RKO (cell line): ENCODE data around the gene DCP2.
A peak's percentile ranks its signal among the peaks of the same experiment; 100 is the strongest.
"Not testable (repeated sequence)": the region's sequence is repeated elsewhere in the genome, so short reads cannot be mapped to it uniquely, and the experiment has no call there.

Experiments used
- DNase-seq: peaks from one replicate; pipeline ENCODE4 v3.0.0-alpha.2; 2016; ENCODE audit warnings: low spot score

Gene DCP2

DNA sequence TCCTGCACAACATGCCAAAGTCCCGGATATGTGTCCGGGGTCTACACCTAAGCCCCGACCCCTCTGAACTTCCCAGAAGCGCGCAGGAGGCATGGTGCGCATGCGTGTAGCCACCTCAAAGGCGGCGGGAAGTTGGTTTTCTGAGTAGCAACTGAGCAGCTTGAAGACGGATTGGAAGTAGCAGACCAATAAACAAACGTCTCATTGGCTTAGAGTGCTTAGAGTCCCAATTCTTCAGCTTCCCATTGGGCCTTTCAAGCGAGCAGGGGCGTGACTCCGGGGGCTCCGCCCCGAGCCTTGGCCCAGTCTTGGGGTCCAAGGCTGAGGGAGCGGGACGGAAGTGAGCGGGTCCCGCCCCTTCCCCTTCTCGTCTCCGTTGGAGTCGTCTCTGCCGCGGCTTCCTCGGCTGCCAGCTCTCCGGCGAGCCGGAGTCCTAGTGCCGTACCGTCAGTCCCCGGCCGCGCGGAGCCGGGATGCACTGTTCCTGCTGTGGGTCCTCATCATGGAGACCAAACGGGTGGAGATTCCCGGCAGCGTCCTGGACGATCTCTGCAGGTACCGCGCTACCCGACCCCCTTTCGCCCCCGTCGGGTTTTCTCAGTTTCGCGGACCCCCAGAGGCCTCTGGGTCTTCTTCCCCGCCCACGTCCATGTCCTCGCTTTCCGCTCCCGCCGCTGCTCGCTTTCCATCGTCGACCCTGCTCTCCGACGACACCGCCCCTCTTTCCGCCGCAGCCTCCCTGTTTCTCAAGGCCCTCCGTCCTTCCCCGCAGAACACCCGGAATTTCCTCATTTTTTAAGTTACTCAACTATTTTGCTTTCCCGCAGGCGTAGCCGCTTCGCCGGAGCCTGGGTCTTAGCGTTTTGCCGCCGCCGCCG, at the start of gene DCP2:
DCP2 (plus strand) TSS at position 367 of the 878 bp plus-strand sequence; CDS start at position 503, 136 bp downstream.
- DNase-seq = peak; percentile 99

DNA sequence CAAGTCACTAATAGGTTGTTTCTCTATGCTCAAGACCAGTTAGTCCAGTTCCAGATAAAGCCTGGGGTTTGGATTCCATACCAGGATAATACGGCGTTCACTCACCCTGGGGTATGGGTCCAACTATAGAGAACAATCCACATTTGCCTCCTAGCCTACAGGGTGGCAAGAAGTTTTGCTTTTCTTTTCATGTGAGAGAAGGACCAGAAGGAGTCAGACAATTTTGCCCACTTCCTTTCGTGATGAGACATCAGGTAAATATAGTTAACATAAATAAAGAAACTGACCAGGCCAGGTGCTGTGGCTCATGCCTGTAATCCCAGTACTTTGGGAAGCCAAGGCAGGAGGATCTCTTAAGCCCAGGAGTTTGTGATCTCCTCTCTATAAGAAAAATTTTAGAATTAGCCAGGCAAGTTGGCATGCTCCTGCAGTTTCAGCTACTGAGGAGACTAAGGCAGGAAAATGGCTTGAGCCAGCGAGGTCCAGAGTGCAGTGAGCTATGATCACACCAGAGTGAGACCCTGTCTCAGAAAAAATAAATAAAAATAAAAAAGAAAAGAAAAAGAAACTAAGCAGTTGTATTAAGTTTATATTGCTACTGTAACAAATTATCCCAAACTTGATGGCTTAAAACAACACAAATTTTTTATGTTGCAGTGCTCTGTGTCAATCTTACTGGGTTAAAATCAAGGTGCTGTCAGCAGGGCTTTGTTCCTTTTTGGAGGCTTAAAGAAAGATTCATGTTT, 47.1 kb upstream of the DCP2 start:
- no peak for DNase-seq

DNA sequence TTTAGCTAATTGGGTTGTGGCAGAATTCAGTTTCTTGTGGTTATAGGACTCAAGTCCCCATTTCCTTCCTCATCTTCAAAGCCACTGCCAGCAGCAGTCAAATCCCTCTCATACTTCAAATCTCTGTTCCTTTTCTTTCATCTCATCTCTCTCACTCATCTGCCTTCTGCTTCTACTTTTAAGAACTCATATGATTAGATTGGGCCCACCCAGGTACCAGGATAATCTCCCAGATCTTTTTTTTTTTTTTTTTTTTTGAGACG, 46.6 kb upstream of the DCP2 start:
- DNase-seq = no peak

DNA sequence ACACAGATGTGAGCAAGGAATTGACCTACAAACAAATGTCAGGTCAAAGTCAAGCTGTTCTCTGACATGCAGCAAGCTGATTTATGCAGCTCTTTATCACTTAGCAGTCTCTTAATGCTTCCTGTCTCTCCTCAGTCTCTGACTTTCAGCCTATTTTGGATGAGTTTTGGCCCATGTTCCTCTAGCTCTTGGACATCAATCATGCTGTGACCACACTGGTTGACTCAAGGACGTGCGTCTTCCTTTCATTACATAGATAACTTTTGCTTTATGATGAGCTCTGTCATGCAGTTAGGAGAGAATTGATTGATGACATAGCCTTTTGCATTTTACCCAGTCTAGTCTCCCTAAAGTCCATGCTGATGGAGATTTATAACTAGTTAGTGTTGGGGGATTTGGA, 45.1 kb upstream of the DCP2 start:
- DNase-seq = no peak

DNA sequence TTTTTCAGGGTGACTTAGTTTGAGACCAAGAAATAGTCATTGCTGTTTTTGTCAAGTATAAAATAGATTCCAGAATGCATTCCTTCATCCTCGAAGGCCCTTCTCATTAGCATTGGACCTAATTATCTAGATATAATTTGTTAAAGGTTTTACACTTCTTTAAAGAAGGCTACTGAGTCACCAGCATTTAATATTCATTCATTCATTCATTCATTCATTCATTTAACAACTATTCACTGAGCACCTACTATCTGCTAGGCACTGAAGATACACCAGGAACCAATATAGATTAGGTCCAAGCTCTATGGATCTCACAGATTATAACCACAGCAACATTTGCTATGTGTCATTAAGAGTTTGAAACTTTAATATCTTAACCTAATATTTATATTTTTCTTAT, 43.5 kb upstream of the DCP2 start:
- DNase-seq = no peak

DNA sequence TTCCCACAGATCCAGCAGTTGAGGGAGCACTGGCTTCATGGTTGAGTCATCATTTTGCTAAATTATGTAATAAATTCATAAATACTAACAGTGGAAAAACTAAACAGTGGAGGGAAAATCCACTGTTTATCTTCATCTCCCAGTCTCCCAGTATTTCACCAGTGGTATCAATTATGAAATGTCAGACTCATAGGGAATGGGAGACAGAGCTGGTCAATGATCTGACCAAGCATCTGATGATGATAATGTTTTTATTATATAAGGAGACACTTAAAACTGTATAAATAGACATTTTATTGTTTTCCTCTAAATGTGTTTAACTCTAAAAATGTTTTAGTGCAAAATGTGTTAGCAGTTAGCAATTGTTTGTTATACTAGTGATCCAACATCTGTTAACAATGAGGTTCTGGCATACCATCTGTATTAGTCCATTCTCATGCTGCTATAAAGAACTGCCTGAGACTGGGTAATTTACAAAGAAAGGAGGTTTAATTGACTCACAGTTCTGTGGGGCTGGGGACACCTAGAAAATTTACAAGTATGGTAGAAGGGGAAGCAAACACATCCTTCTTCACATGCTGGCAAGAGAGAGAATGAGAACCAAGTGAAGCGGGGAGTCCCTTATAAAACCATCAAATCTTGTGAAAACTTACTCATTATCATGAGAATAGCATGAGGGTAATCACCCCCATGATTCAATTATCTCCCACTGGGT, 42.8 kb upstream of the DCP2 start:
- DNase-seq = no peak

DNA sequence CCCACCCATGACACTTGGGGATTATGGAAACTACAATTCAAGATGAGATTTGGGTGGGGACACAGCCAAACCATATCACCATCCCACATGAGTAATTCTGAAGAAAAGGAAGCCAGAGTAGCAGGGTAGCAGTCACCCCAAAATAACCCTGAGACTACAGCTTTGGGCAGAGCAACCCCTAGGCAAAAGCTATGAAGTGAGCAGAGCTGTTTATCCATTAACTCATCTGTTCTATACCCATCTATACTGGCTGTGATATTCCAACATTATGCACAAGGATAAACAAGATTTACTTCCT, 42.3 kb upstream of the DCP2 start:
- no peak for DNase-seq

DNA sequence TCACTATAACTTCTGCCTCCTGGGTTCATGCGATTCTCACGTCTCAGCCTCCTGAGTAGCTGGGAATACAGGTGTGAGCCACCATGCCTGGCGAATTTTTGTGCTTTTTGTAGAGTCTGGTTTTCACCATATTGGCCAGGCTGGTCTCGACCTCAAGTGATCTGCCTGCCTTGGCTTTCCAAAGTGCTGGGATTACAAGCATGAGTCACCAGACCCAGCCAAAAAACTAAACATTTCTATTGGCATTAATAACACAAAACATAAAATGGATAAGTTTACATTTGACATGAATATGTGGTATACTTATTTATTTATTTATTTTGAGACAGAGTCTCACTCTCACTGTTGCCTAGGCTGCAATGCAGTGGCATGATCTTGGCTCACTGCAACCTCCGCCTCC, 40.9 kb upstream of the DCP2 start:
- no peak for DNase-seq

DNA sequence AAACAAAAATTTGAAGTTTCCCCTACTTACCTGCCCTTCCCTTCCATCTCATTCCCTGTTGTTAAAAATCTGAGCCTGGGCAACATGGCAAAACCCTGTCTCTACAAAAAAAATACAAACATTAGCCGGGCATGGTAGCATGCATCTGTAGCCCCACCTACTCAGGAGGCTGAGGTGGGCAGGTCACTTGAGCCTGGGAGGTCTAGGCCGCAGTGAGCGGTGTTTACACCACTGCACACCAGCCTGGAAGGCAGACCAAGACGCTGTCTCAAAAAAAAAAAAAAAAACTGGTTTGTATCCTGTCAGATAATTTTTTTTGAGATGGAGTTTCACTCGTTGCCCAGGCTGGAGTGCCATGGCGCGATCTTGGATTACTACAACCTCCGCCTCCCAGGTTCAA, 38.3 kb upstream of the DCP2 start:
- DNase-seq = no peak

DNA sequence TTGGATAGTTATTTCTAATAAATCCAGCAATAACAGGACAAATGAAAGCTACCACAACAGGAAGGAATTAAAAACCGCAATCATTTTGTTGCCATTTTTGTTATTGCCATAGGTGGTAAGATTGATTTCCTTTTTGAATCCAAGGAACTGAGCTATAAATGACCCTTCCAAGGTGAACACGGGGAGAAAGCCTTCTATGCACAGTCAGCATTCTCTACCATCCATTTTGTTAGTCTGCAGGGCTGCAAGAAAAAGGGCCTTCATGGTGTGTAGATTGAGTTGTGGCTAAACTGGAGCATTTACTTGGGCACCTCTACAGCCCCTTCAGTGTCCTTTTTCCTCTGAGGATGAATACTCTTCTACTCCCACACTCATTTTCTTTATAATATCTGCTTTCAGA, 35.9 kb upstream of the DCP2 start:
- no peak for DNase-seq

DNA sequence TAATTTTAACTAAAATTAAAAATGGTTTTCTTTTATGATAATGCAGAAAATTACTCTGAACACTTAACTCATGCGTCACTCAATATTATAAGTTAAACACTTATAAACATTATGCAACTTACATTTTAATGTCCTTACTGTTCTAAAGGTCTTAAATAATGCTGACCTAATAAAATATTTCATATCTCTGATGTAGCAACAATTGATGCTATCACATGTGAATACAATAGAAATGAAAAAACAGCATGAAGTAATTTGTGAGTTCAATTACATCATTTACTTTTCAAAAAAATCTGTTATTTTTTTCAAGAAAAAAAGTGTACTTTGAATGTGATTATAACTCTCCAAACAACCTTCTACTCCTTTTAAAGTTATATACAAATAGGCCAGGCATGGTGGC, 28.1 kb upstream of the DCP2 start:
- DNase-seq = no peak

DNA sequence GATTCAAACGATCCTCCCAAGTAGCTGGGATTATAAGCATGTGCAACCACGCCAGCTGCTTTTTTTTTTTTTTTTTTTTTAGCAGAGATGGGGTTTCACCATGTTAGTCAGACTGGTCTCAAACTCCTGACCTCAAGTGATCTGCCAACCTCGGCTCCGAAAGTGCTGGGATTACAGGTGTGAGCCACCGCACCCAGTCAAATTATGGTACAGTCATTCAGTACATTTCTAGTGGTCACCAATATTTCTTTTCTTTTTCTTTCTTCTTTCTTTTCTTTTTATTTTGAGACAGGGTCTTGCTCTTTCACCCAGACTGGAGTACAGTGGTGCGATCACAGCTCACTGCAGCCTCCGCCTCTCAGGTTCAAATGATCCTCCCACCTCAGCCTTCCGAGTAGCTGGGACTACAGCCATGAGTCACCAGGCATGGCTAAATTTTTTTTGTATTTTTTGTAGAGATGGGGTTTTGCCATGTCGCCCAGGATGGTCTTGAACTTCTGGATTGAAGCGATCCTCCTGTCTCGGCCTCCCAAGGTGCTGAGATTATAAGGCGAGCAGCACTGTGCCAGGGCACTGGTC, 25.4 kb upstream of the DCP2 start:
- DNase-seq = no peak

DNA sequence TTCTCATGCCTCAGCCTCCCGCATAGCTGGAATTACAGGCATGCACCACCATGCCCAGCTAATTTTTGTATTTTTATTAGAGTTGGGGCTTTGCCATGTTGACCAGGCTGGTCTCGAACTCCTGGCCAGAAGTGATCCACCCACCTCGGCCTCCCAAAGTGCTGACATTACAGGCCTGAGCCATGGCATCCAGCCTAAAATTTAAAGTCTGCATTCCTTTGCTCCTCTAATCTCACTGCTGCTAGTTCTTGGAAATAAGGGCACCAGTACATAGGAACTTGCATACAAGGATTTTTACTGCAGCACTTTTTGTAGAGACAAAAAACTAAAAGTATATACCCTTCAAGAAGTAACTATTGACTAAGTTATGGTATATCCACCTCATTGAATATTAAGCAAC, 20.0 kb upstream of the DCP2 start:
- DNase-seq = no peak

DNA sequence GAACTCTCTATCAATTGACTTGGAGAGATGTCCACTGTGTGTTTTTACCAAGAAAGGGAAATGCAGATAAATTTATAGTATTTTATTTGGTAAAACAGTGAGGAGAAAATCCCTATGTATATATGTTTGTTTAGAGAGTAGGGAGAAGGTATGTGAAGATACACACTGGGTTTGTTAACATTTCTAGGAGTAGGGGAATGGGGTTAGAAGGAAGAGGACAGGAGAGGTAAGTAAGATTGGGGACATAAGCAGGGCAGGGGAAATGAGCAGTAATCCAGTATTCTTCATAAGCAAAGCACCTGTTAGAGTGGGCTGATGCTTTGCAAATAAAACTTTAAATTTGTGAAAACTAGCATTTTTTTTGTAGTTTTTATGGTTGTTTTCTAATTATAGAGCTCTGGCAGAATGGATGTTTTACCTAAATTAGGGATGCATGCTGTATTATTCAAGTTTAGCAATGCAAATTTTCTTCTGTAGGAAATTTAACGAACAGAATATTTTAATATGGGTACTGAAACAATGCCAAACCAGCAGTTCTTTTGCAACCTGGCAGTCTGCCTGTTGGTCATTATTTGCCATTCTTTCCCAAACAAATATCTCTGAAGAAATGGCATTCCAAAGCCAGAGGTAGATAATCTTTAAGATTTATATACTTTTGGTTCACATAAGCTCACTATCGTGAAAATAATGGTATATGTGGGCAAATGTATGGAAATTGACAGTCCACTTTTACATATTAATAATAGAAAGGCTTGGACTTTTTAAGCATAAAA, 19.4 kb upstream of the DCP2 start:
- DNase-seq = no peak

DNA sequence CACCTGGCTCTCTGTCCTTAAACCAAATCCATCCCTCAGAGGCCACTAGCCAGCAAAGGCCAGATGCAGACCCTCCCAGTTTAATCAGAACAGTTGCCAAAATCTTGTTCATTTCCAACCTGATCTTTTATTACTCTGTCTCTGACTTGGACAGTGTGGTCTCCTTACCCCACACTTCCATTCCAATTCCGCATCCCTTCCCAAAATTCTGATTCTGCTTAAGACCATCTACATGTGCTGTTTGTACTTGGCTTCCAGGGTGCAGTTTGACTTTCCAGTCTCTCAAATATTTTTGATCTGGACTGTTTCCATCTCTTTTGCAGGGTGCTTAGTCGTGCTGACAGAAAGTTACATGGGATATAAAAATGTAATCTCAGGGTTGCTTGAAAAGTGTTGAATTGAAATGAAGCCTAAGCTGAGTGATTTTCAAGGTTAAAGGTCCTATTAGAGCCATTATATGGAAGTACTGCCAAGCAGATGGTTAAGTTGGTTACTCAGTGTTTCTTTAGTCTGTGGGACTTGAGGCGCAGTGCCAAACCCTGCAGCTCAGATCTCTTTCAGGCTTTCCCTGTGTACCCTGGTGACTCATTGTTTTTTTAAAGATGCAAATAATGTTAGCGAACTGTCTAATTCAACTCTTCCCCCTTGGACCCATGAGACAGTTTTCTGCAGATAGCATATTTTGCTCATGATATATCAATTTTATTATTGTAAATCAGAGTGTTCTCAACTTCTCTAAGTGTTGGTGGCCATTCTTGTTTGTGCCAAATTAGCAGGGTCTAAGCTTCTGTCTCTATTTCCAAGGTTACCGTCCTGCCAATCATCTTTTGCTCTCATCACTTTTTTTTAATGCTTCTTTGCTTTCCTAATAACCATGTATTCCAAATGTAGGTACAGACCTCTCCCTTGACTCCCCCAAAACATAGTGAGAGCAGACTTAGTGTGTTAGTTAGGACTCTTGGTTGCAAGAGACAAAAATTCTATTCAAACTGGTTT, 18.2 kb upstream of the DCP2 start:
- DNase-seq = peak; percentile 77

DNA sequence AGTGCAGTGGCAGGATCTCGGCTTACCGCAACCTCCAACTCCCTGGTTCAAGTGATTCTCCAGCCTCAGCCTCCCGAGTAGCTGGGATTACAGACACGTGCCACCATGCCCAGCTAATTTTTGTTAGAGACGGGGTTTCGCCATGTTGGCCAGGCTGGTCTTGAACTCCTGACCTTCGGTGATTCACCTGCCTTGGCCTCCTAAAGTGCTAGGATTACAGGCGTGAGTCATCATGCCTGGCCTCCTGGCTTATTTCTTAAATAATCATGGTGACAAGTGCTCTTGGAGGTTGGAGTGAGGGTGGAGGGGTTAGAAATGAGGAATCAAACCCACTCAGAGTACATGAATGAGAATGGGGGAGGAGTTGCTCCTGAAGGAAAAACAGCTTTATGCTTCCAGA, 16.7 kb upstream of the DCP2 start:
- peak; percentile 82 for DNase-seq

DNA sequence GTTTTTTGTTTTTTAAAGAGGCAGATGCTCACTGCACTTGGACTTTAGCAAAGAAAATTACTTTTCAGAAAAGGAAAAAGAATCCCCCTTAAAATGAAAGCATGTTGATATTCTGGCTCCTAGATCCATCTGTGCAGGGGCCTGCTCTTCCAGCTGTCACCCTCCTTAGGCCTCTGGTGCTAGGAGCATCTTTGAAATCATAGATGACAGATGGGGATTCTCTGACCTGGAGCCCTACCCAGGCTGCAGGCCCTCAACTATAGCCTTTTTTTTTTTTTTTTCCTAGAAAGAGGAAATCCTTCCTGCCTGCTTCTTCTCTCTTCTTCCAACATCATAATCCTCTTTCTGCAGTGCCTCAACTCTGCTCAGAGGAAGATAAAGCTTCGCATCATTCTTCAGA, 16.3 kb upstream of the DCP2 start:
- no peak for DNase-seq

DNA sequence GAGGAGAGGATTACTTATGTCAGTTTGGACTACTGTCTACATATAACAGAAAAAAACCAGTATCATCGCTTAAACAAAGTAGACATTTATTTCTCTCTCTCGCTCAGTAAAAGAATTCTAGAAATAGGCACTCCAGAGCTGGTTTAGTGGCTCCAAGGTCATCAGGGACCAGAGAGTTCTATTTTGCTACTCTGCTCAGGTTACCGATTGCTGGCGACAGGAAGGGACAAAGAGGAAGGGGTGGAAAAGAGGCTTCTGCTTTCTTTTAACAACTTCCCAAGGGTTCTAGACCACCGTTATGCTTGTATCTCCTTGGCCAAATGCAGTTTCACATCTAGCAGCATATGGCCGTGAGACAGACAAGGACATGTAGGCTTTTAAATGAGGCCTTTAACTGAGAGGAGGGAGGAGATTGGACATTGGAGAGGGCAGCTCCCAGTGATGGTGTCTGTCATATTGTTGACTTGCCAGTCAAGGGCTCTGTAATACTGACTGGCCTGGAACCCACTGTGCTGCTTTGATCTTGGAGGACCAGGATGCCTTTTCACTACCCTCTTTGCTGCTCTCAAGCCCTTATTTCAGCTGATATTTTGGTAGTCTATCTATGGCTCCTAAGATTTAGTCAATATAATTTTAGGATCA, 15.6 kb upstream of the DCP2 start:
- no peak for DNase-seq

DNA sequence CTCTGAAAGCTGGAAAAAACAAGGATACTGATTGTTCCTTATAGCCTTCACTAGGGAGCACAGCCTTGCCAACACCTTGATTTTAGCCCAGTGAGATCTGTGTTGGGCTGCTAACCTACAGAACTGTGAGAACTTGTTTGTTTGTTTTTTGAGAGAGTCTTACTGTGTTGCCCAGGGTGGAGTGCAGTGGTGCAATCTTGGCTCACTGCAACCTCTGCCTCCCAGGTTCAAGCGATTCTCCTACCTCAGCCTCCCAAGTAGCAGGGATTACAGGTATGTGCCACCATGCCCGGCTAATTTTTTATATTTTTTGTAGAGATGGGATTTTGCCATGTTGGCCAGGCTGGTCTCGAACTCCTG, 13.2 kb upstream of the DCP2 start:
- not testable (repeated sequence) for DNase-seq

DNA sequence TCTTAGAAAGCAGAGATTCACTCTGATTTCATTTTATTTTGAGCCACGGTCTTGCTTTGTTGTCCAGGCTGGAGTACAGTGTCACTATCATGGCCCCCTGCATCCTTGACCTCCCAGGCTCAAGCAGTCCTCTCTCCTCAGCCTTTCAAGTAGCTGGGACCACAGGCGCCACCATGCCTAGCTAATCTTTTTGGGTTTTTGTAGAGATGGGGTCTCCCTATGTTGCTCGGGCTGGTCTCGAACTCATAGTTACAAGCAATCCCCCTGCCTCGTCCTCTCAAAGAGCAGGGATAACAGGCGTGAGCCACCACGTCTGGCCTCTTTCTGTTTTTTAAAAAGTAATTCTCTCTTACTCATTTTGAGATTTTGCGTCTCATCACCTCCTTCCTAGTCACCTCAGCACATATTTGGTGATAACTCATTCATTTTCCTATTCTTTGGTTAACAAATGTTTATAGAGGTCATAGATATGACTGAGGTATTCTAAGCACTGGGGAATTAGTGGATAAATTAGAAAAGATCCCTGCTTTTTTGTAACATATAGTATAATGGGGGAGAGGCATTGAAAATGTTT, 10.8 kb upstream of the DCP2 start:
- DNase-seq = no peak
